GM21447 (cell line): ENCODE data around the gene MAJIN.
"Not testable (repeated sequence)": the region's sequence is repeated elsewhere in the genome, so short reads cannot be mapped to it uniquely, and the experiment has no call there.

Experiments used
- ATAC-seq: cut with Tn5 transposase; IDR thresholded peaks from one replicate; pipeline ENCODE4 v1.9.1; 2021; ENCODE audit not compliant: unreplicated experiment

MAJIN gene, protein sequence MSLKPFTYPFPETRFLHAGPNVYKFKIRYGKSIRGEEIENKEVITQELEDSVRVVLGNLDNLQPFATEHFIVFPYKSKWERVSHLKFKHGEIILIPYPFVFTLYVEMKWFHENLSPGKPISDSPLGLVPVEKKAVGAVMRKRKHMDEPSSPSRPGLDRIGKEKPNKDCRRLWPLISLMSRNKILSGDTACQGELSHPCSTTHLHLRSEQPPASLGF

DNA sequence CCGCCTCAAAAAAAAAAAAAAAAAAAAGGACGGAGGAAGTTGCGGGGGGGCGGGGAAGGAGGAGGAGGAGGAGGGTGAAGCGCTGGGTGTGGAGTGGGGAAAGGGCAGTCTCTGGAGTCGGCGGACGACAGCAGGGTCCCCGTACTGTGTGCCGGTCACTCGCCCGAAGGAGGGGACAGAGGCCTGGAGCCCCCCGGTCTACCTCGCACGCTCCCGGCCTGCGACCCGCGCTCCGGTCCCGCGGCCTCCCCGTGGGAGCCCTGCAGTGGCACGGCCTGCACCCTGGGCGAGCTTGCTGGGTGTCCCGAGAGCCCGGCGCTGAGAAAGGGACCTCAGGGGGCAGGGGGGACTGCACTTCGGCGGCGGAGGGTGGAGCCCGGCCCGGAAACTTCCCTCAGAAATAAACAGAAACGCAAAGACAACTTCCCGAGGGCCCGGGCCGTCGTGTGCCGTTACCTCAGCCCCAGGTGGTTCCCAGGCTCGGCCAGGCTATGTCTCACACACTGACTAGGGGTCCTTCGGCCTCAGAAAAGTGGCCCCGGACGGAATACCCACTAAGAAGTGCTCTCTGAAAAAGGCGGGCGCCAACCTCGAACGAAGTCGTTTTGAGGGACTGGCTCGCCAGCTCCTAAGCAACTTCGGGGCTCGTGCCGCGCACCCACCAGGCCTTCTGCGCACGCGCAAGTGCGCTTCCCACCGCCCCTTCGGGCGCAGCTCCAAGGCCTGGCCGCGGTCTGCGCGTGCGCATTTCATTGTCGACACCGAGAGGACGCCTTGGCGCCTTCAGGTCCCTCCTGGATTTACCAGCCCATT is at the start of gene MAJIN:
TSS of gene MAJIN (minus strand) at position 688 of the 813 bp plus-strand sequence. CDS start 12,703 bp downstream, outside the sequence.
- no peak for ATAC-seq

DNA sequence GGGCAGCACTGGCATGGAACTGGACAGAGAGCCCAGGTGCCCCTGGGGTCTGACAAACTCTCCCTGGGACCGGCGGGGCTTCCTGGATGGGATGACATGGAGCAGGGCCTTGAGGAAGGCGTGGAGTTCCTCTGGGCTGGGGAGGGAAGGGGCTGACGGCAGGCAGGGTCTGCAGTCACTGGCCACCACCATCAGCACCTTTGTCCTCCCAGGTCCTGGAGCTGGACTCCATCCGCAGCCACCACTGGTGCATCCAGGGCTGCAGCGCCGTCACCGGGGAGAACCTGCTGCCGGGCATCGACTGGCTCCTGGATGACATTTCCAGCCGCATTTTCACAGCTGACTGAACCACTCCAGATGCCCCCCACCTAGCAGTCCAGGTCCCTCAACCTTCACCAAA is 49.6 kb upstream of the MAJIN start:
- ATAC-seq, result no peak

DNA sequence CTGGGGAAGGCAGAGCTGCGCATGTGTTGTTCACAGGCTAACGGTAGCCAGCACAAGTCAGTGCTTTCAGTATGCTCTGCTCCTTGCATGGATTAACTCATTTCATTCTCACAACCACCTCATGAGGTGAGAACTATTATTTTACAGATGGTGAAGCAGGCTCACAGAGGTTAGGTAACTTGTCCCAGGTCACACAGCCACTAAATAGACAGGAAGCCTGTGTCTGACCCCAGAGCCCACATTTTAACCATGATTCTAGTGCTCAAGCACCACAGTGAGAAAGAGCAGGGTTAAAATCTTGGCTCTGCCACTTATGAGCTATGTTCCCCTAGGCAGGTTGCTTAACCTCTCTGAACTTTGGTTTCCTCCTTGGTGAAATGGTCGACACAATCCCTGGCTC is 49.1 kb upstream of the MAJIN start:
- ATAC-seq, result no peak

DNA sequence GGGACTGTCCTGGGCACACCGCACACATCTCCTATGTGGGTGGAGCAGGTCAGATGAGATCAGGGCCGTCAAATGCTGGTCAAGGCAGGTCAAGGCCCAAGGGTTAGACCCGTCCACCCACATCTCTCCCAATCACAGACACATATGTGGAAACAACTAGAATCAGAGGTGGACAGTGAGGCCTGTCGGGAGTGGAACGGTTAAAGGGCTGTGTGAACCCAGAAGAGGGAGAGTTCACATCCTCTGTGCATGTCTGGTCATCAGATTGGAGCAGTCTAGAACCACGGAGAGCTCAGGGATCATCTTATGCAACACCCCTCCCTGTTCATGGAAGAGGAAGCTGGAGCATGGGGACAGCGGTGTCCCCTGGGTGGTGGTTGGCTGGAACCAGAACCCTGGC is 47.9 kb upstream of the MAJIN start:
- no peak for ATAC-seq

DNA sequence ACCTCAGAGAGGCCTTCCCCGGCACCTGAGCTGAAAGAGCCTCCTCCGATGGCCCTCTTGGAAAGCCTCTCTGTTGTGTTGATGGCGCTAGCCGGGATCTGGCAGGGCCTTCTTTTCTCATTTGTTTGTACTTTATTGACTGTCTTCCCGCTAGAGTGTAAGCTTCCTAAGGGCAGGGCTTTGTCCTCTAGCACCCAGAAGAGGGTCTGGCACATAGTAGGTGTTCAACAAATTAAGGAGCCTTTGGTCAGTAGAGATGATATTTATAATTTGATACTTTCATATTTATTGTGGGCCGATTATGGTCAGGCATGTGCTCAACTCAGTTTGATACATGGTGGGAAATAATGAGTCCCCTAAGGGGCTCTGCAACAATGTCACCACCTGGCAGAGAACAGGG is 46.0 kb upstream of the MAJIN start:
- ATAC-seq, result no peak

DNA sequence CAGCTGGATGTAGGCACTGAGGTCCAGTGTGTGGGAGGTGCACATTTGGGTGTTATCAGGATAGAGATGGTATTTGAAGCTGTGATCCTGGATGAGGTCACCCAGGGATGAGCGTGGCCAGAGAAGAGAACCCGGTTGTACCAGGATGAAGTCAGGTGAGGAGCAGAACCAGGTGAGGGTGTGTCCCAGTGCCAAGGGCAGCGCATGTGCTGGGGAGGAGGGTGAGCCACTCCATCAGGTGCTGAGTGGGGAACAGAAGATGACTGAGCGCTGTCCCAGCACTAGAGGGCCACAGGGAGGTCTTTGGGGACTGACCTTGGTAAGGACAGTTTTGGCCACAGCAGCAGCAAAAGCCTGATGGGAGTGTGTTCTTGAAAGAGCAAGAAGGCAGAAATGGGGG is 44.8 kb upstream of the MAJIN start:
- no peak for ATAC-seq

DNA sequence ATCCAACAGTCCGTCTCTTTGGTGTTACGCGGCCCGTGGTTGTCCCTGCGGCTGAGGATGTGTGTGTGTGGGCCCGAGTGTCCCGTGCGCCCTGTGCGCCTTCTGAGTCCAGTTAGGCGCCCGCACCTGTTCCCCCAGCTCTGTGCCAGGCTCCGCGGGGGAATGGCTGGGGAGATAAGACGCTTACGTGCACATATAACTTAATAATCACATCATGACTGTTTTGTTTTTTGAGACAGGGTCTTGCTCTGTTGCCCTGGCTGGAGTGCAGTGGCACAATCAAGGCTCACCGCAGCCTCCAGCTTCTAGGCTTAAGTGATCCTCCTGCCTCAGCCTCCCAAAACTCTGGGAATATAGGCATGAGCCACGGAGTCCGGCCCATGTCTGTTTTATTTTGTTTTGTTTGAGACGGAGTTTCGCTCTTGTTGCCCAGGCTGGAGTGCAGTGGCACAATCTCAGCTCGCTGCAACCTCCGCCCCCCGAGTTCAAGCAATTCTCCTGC is 42.9 kb upstream of the MAJIN start:
- ATAC-seq, result no peak

DNA sequence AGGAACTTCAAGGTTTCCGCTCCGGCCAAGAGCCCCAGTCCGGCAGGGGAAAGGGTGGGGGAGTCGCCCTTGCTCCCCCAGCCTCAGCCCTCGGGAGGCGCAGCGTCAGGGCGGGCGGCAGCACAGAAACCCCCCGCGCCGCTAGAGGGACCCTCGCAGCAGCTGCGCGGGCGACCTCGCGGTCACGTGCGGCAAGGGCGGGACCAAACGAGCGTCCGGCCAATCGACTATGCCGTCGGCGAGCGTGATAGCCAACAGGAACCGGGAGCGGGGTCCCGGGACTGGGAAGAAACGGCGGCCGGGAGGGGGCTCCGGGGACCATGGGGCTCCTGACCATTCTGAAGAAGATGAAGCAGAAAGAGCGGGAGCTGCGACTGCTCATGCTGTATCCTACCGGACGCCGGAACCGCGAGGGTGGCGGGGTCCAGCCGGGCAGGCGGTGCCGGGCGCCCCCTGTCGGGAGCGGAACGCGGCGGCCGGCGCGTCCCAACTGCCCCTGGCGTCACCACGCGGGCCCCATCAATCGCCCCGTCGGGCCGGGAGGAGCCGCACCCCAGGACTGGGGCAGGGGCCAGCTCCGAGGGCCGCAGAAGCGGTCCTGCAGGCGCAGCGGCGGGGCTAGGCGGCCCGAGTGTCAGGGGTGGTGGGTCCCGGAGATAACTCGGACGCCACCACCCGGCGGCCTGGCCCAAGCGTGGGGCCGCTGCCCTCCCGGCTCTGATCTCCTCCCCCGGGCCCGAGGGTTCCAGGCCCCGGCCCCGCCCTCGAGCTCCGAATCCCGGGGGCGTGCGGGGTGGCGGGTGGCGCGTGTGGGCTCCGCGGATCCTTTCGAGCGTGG is 42.2 kb upstream of the MAJIN start, which contains the start of gene ARL2:
TSS of gene ARL2 (plus strand) at position 273 of the 838 bp plus-strand sequence. CDS start at position 321, 48 bp downstream.
- ATAC-seq, result peak; percentile 75

DNA sequence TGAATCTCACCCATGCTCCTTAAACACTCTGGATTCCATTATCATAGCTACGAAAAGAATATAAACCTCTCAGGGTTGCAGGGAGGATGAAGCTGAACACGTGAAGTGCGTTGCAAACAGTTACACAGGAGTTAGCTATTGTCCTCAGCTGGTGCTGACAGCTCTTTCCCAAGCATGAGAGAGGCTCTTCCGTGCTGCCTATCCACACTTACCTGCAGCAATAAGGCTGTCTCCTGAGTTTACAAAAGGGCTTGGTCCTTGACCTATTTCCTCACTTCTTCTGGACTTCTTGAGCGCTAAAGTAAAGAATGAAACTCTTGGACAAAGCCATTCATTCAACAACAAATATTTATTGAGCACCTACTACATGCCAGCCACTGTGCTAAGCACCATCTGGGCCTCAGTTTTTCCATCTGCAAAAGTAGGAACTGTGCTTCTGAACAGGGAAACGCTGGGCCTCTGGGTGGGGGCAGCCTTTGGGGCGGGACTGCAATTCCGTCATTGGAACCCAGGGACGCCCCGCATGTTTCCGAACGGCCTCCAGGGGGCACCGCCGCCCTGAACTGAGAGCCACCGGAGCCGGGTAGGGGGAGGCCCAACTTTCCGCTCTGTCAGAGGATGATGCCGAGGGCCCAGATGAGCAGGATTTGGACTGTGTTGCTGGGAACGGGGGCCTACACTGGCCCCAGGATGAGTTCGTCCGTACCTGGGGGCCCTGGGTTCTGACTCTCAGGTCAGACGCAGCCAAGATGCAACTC is 41.4 kb upstream of the MAJIN start:
- peak; percentile 62 for ATAC-seq

DNA sequence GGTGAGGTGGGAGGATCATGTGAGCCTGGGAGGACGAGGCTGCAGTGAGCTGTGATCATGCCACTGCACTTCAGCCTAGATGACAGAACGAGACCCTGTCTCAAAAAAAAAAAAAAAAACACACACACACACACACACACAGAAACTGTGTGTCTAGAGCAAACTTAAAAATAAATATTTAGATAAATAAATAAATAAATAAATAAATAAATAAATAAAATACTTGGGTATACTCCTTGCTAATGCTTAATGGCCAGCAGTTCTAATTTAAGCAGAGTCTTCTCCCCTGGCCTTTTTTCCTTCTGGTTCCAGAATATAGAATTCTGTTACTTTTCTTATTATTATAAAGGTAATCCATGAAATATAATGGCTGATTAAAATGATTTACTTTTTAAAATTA is 37.0 kb upstream of the MAJIN start:
- ATAC-seq, result no peak

DNA sequence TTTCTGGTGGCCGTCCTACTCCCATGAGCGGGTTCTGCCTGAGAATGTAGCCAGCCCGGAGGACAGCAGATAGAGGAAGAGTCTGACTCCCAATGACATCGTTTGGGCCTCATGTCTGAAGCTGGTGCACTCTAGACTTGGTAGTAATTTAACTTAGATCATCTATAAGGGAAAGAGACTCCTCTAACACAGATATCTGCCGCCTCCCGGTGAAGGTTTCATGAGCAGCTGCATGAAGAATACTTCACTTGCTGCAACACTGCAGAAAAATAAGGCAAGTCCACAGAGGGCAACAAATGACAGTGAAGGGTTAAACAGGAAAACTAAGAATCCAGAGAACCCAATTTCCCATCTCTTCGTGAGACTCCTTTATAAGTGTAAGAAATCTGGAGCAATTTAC is 36.1 kb upstream of the MAJIN start:
- no peak for ATAC-seq

DNA sequence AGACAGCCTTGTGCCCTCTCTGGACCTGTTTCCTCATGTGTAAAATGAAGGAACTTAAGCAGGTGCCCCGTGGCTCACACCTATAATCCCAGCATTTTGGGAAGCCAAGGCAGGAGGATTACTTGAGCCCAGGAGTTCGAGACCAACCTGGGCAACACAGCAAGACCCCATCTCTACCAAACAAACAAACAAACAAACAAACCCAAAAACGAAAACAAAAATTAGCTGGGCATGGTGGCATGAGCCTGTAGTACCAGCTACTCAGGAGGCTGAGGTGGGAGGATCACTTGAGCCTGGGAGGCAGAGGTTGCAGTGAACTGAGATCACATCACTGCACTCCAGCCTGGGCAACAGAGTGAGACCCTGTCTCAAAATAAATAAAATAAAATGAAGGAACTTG is 32.1 kb upstream of the MAJIN start:
- not testable (repeated sequence) for ATAC-seq

DNA sequence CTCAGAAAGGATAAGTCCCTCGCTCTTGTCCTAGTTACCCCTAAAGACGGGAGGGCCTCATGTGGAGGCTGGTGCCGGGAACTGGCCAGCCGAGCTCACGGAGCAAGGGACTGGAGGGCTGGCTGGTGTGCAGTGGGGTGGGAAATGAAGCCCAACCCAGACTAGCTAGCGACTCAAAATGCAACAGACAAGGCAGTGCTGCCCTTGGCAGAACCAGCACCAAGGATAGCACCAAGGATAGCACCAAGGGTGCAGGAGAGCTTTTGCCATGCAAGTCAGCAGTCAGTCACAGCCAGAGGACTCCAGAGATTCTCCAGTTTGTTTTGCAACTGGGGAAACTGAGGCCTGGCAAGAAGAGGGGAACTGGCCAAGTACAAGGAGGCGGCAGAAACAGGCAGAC is 31.4 kb upstream of the MAJIN start:
- ATAC-seq, result no peak

DNA sequence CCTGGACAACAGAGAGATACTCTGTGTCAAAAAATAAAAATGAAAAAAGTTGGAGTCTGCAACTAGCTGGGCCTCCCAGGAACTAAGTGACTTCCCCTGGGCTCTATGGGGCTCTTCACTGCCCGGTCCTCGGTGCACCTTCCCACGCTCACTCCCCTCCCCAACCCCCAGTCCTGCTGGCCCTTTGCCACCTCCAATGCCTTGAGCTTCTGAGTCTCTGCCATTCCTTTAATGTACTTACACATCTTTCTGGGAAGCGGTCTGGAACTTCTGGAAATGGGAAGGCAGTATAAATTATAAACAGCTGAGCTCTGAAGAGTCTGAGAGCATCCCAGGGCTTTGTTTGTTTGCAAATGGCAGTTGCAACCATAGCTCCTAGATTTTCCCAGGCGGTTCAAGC is 30.8 kb upstream of the MAJIN start:
- no peak for ATAC-seq

DNA sequence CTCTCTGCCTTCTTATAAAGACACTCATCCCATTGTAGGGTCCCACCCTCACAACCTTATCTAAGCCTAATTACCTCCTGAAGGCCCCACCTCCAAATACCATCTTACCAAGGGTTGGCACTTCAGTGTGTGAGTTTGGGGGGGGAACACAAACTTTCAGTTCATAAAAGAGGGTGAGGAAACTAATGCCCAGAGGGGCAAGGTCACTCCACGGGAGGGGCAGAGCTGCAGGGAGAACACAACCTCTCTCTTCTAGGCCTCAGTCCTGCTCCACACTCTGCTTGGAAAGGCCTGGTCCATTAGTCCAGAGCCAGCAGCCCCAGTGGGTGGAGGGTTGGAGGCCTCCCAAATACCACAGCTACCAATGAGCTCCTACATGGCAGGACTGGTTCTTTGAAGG is 27.6 kb upstream of the MAJIN start:
- ATAC-seq, result no peak

DNA sequence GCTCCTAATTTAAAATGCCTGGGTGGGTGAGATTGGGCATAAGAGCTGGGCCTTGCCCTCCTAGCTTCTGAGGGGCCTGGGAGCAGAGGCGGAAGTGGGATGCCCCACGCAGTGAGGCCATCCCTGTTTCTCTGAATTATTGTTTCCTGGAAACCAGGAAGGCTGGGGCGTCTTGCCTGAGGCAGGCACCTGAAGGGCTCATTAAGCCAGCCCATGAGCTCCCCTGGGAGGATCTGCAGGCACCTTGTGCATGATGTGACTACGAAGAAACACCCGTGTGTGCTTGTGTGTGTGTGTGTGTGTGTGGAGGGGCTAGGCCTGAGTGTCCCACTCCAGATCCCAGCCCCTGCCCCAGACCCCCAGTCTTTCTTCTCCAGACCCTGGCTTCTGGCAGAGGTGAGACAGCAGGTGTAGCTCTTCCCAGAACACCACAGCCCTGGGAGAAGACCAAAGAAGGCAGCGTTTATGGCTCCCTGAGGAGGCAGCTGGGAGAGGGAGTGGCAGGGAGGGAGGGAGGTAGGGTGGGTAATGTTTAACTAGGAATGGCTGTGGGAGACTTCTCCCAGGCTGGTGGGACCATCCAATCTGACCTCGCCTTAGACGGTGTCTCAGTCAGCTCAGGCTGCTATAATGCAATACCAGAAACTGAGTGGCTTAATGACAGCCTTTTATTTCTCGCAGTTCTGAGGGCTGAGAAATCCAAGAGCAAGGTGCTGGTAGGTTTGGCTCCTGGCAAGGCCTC is 27.0 kb upstream of the MAJIN start:
- no peak for ATAC-seq

DNA sequence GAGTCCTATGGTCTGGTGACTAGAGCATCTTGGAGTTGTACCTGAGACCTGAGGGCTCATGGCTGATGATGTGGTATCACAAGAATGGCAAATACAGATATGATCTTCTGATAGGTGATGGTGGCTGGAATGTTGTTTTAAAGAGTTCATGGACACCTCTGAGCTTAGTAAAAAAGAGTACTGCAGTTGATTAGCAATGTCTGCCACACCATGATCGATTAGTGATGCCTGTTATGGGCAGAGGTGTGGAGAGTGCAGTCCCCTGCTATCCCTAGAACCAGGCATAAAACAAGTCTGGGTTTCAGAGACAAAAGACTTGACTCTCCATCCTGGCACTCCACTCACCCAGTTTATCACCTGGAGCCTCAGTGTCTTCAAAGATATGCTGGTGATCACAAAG is 26.2 kb upstream of the MAJIN start:
- no peak for ATAC-seq

DNA sequence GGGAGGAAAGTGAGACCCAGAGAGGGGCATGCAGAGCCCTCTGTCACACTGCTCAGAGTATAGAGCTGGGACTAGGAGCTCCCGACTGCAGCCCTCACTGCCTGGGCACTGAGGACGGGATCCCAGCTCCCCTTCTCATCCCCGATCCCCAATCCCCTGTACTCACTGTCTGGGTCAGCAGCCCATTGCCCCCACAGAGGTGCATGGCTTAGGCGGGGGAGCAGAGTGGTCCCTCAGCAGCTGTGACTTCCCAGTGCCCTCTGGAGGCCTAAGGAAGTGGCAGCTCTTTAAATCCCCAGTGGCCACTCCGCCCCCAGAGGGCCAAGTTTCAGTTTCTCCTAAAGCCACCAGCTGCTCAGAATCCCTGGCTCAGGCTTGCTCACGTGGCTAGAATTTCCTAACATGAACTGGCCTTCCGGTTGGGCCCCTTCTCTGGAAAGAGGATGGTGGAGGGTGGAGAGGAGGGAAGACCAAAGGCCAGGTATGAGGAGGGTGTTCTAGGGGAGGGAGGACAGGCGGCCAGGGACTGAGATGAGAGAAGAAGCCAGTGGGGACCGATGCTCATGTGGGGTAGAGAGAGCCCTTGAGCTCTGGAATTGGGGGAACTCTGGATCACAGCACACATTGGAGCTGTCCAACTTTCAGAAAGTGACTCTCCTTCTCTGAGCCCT is 24.9 kb upstream of the MAJIN start, which contains the start of gene BATF2:
TSS of gene BATF2 (minus strand) at position 262 of the 671 bp plus-strand sequence. CDS start at position 205, 57 bp downstream.
- ATAC-seq, result no peak

DNA sequence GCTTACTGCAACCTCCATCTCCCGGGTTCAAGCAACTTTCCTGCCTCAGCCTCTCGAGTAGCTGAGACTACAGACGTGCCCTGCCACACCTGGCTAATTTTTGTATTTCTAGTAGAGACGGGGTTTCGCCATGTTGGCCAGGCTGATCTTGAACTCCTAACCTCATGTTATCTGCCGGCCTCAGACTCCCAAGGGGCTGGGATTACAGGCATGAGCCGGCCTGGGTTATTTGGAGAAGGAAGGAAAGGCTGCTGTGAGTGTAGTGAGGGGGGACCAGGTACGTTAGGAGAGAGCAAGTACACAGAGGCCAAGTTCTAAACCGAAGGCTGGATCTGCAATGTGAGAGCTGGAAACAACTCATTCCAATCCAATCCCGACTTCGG is 24.4 kb upstream of the MAJIN start:
- ATAC-seq, result no peak
